ENCODE data around the gene DDOST.
A peak's percentile ranks its signal among the peaks of the same experiment; 100 is the strongest.

- TF ChIP-seq CTCF (IDR thresholded peaks at IDR 0.05) (peak in 4 of 6 experiments; percentile 11 to 22 (median 20)), POLR2A (IDR thresholded peaks at IDR 0.05) (no peak)
These were observed 41.2 kb upstream of the DDOST start for GRCh38 chr1:20702416-20702815.

All from adrenal gland (tissue), 5 donors.